Esophagus muscularis mucosa (tissue), 4 donors: ENCODE measurements around the gene SLC12A8. TPM values are rescaled to one million over a fixed set of nuclear protein-coding genes. Genes with fewer than 3 reads are reported as not detected.
A peak's percentile ranks its signal among the peaks of the same experiment; 100 is the strongest.

Source experiments
- DNase-seq: peaks from one replicate; pipeline ENCODE4 v3.0.0-alpha.2; 2017; ENCODE audit errors: extremely low spot score
- H3K27ac ChIP-seq, 4 donors: fragments of 200-600 bp; sonication (generic); replicated peaks in 1 of 4; 1 replicate in 3 of 4; 2 replicates in 1 of 4; pipeline ENCODE4 v1.5.1; 2016 to 2019; ENCODE audit warnings: mild to moderate bottlenecking in 1 of 4
- H3K27me3 ChIP-seq, 4 donors: fragments of 200-600 bp; sonication (generic); one replicate each; pipeline versions ENCODE4 v1.5.1 to v1.6.0; 2016 to 2019
- H3K36me3 ChIP-seq, 4 donors: fragments of 200-600 bp; sonication (generic); one replicate each; pipeline ENCODE4 v1.5.1; 2016 to 2019
- H3K4me1 ChIP-seq, 4 donors: fragments of 200-600 bp; sonication (generic); one replicate each; pipeline ENCODE4 v1.5.1; 2016 to 2019
- H3K4me3 ChIP-seq, 4 donors: fragments of 200-600 bp; sonication (generic); 1 replicate in 2 of 4; 2 replicates in 2 of 4; pipeline ENCODE4 v1.5.1; 2016 to 2019; ENCODE audit warnings: mild to moderate bottlenecking in 4 of 4, moderate library complexity in 1 of 4
- H3K9me3 ChIP-seq, 4 donors: fragments of 200-600 bp; sonication (generic); 1 replicate in 3 of 4; 2 replicates in 1 of 4; pipeline ENCODE4 v1.5.1; 2016 to 2019
- CTCF ChIP-seq, 3 experiments: fragments of 200-600 bp in 2 of 3; fragments of 450-650 bp in 1 of 3; sonication (generic) in 2 of 3; IDR thresholded peaks; one replicate each; pipeline ENCODE4 v1.5.1; 2017 to 2019; ENCODE audit warnings: antibody characterized with exemption in 3 of 3, mild to moderate bottlenecking in 2 of 3, moderate library complexity in 1 of 3
- EP300 ChIP-seq: sonication (generic); formaldehyde crosslinking; IDR thresholded peaks from one replicate; pipeline ENCODE4 v1.6.1; 2017; ENCODE audit warnings: antibody characterized with exemption
- POLR2A ChIP-seq: fragments of 450-650 bp; IDR thresholded peaks from one replicate; pipeline ENCODE4 v1.6.1; 2017; ENCODE audit warnings: antibody characterized with exemption, moderate library complexity, mild to moderate bottlenecking, low read depth
- POLR2AphosphoS5 ChIP-seq, 2 donors: sonication (generic); formaldehyde crosslinking; IDR thresholded peaks; one replicate each; pipeline ENCODE4 v1.6.1; 2017; ENCODE audit warnings: antibody characterized with exemption in 2 of 2
- WGBS: methylation state at CpG from one replicate; pipeline ENCODE4 v1.1.5; 2018; 5-methylcytosine and 5-hydroxymethylcytosine counted together
- intact Hi-C: fragments of 100-400 bp; cut with DNase I; formaldehyde crosslinking; loops from one replicate; pipeline ENCODE4 v1.15.1; 2023
- small RNA-seq, 3 donors: library from RNA; depleted of rRNA; stranded (forward); fragments of <200 nt; gene quantifications; one replicate each; pipeline ENCODE3, GENCODE V24; 2016
- total RNA-seq, 4 donors: library from RNA; depleted of rRNA; stranded (reverse); fragments of >200 nt; gene quantifications; one replicate each; pipeline versions ENCODE4 v1.1.0 to v1.2.1, GENCODE V29; 2016

Gene SLC12A8
- total RNA-seq, 4 donors from 2014 or later: 0.46 to 2.9 (median 1.6) TPM; not detected in 1

GRCh38 chr3:125032683-125033082, 179.9 kb downstream of the SLC12A8 start:
- H3K27ac ChIP-seq: peak overlapping the region; percentile 12 to 36 (median 23)
- WGBS: 82% methylated on average over 3 of the region's 3 CpGs
- no peak for DNase-seq

More at GRCh38 chr3:125032683-125033082, 179.9 kb downstream of the SLC12A8 start:
- Histone ChIP-seq H3K9me3 (no peaks in the 10 kb centered on the region), H3K4me1 (peaks cover 24 to 49% (median 30%) of the 10 kb centered on the region in 4 donors), H3K4me3 (no peak overlapping the region), H3K27me3 (no peaks in the 10 kb centered on the region), H3K36me3 (peaks cover 5 to 17% (median 17%) of the 10 kb centered on the region in 4 donors)
- intact Hi-C loops: no loop called here
- TF ChIP-seq CTCF (IDR thresholded peaks at IDR 0.05): no peak
- no peak for TF ChIP-seq POLR2AphosphoS5 (IDR thresholded peaks at IDR 0.05)
- TF ChIP-seq EP300: no peak
- TF ChIP-seq POLR2A: no peak

Small RNAs within 50 kb of the gene (small RNA-seq; reads per million reads assigned to genes)
- gene MIR5092: 0 reads per million in 3 donors
- 0 reads per million in 3 donors for gene RNA5SP137
- gene RNU6-230P: 0 reads per million in 3 donors

Other genes with a start within 250 kb of the SLC12A8 start
- gene HEG1, start 156.8 kb downstream of the SLC12A8 start, total RNA-seq: 10 to 100 TPM; 47.8 to 91.7 (median 76.8) TPM
- gene ZNF148, start 162.6 kb upstream of the SLC12A8 start, total RNA-seq: 10 to 100 TPM; 30.3 to 39.0 (median 33.0) TPM